ENCODE measurements around the gene CATSPERZ. TPM values are rescaled to one million over a fixed set of nuclear protein-coding genes. Genes with fewer than 3 reads are reported as not detected.

CATSPERZ gene
- total and polyA plus RNA-seq, 2 of the 13 experiments (the other 11 are each of a cell fraction or from before 2014, with no cell fraction given), result 0.22 to 0.48 TPM

DNA sequence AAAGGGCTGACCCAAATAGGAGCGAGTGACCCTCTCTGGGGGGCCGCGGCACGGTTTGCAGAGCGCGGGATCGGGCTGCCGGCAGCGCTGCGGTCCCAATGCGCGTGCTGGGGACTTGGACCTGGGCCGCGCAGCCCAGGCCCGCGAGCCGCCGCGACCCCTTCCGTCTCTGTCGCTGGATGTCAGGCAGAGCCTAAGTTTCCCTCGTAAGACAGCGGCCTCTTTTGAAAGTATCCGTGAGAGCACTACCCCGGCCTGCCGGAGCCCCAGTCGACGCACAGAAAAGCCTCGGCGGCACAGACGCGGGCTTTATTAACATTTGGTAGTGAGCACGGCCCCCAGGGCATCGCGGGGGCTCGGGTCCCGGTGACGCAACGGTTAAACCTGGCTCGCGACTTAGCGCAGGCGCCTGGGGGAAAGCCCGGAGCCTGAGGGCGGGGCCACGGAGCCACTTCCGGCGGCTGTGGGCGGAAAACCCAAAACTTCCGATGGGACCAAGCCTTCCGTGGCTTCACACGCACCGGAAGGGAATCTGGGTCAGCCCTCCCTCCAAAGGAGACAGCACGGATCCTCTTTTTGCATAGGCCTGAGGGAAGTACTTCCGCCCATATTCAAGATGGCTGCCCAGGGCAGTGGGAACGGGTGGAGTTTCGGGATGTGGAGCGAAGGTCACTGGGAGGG is 30.5 kb upstream of the CATSPERZ start (continued):
- TF ChIP-seq, protein P1, sequence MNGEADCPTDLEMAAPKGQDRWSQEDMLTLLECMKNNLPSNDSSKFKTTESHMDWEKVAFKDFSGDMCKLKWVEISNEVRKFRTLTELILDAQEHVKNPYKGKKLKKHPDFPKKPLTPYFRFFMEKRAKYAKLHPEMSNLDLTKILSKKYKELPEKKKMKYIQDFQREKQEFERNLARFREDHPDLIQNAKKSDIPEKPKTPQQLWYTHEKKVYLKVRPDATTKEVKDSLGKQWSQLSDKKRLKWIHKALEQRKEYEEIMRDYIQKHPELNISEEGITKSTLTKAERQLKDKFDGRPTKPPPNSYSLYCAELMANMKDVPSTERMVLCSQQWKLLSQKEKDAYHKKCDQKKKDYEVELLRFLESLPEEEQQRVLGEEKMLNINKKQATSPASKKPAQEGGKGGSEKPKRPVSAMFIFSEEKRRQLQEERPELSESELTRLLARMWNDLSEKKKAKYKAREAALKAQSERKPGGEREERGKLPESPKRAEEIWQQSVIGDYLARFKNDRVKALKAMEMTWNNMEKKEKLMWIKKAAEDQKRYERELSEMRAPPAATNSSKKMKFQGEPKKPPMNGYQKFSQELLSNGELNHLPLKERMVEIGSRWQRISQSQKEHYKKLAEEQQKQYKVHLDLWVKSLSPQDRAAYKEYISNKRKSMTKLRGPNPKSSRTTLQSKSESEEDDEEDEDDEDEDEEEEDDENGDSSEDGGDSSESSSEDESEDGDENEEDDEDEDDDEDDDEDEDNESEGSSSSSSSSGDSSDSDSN (CRISPR knock-in tag; IDR thresholded peaks at IDR 0.05), result peak; percentile 69
- TF ChIP-seq TBX2 (CRISPR knock-in tag; IDR thresholded peaks at IDR 0.05; ENCODE audit: borderline replicate concordance) (peak; percentile 70), ZNF737 (CRISPR knock-in tag; IDR thresholded peaks at IDR 0.05; ENCODE audit: borderline replicate concordance) (no peak), NFYC (CRISPR knock-in tag; IDR thresholded peaks at IDR 0.05) (peak; percentile 76), ZNF816 (CRISPR knock-in tag; IDR thresholded peaks at IDR 0.05; ENCODE audit: borderline replicate concordance) (no peak), ZBTB7A (CRISPR knock-in tag; IDR thresholded peaks at IDR 0.05) (peak; percentile 37), ZNF326 (CRISPR knock-in tag; IDR thresholded peaks at IDR 0.05; ENCODE audit: borderline replicate concordance) (0 out of 2 replicates have a peak, but pooled peaks have one; percentile 23), MZF1 (CRISPR knock-in tag; IDR thresholded peaks at IDR 0.05; ENCODE audit: borderline replicate concordance) (no peak), SSRP1 (CRISPR knock-in tag; IDR thresholded peaks at IDR 0.05) (no peak), NFKBIZ (CRISPR knock-in tag; IDR thresholded peaks at IDR 0.05) (no peak; the same call in 1 of the 2 replicates), ZNF251 (CRISPR knock-in tag; IDR thresholded peaks at IDR 0.05) (no peak)
- TF ChIP-seq, protein P2, sequence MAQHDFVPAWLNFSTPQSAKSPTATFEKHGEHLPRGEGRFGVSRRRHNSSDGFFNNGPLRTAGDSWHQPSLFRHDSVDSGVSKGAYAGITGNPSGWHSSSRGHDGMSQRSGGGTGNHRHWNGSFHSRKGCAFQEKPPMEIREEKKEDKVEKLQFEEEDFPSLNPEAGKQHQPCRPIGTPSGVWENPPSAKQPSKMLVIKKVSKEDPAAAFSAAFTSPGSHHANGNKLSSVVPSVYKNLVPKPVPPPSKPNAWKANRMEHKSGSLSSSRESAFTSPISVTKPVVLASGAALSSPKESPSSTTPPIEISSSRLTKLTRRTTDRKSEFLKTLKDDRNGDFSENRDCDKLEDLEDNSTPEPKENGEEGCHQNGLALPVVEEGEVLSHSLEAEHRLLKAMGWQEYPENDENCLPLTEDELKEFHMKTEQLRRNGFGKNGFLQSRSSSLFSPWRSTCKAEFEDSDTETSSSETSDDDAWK (CRISPR knock-in tag; IDR thresholded peaks at IDR 0.05), result no peak
- TF ChIP-seq, protein P3, sequence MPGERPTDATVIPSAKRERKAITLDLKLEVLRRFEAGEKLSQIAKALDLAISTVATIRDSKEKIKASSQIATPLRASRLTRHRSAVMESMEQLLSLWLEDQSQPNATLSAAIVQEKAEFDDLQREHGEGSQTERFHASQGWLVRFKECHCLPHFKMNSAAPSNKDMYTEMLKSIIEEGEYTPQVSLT (CRISPR knock-in tag; IDR thresholded peaks at IDR 0.05; ENCODE audit: borderline replicate concordance, low read depth), result no peak; the same call in 1 of the 2 replicates
- TF ChIP-seq, protein P4, sequence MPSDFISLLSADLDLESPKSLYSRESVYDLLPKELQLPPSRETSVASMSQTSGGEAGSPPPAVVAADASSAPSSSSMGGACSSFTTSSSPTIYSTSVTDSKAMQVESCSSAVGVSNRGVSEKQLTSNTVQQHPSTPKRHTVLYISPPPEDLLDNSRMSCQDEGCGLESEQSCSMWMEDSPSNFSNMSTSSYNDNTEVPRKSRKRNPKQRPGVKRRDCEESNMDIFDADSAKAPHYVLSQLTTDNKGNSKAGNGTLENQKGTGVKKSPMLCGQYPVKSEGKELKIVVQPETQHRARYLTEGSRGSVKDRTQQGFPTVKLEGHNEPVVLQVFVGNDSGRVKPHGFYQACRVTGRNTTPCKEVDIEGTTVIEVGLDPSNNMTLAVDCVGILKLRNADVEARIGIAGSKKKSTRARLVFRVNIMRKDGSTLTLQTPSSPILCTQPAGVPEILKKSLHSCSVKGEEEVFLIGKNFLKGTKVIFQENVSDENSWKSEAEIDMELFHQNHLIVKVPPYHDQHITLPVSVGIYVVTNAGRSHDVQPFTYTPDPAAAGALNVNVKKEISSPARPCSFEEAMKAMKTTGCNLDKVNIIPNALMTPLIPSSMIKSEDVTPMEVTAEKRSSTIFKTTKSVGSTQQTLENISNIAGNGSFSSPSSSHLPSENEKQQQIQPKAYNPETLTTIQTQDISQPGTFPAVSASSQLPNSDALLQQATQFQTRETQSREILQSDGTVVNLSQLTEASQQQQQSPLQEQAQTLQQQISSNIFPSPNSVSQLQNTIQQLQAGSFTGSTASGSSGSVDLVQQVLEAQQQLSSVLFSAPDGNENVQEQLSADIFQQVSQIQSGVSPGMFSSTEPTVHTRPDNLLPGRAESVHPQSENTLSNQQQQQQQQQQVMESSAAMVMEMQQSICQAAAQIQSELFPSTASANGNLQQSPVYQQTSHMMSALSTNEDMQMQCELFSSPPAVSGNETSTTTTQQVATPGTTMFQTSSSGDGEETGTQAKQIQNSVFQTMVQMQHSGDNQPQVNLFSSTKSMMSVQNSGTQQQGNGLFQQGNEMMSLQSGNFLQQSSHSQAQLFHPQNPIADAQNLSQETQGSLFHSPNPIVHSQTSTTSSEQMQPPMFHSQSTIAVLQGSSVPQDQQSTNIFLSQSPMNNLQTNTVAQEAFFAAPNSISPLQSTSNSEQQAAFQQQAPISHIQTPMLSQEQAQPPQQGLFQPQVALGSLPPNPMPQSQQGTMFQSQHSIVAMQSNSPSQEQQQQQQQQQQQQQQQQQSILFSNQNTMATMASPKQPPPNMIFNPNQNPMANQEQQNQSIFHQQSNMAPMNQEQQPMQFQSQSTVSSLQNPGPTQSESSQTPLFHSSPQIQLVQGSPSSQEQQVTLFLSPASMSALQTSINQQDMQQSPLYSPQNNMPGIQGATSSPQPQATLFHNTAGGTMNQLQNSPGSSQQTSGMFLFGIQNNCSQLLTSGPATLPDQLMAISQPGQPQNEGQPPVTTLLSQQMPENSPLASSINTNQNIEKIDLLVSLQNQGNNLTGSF (CRISPR knock-in tag; IDR thresholded peaks at IDR 0.05), result no peak
- TF ChIP-seq, protein P5, sequence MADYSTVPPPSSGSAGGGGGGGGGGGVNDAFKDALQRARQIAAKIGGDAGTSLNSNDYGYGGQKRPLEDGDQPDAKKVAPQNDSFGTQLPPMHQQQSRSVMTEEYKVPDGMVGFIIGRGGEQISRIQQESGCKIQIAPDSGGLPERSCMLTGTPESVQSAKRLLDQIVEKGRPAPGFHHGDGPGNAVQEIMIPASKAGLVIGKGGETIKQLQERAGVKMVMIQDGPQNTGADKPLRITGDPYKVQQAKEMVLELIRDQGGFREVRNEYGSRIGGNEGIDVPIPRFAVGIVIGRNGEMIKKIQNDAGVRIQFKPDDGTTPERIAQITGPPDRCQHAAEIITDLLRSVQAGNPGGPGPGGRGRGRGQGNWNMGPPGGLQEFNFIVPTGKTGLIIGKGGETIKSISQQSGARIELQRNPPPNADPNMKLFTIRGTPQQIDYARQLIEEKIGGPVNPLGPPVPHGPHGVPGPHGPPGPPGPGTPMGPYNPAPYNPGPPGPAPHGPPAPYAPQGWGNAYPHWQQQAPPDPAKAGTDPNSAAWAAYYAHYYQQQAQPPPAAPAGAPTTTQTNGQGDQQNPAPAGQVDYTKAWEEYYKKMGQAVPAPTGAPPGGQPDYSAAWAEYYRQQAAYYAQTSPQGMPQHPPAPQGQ (CRISPR knock-in tag; IDR thresholded peaks at IDR 0.05; ENCODE audit: borderline replicate concordance), result no peak
- TF ChIP-seq, protein P6, sequence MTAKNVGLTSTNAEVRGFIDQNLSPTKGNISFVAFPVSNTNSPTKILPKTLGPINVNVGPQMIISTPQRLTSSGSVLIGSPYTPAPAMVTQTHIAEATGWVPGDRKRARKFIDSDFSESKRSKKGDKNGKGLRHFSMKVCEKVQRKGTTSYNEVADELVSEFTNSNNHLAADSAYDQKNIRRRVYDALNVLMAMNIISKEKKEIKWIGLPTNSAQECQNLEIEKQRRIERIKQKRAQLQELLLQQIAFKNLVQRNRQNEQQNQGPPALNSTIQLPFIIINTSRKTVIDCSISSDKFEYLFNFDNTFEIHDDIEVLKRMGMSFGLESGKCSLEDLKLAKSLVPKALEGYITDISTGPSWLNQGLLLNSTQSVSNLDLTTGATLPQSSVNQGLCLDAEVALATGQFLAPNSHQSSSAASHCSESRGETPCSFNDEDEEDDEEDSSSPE (CRISPR knock-in tag; IDR thresholded peaks at IDR 0.05), result no peak; the same call in 1 of the 2 replicates

Measured in HepG2 (cell line).